DND-41 (cell line): ENCODE data around the gene USP9X.
A peak's percentile ranks its signal among the peaks of the same experiment; 100 is the strongest.

Source experiments
- EZH2 ChIP-seq: IDR thresholded peaks from 3 replicates; pipeline ENCODE4 v1.6.1; 2012; ENCODE audit warnings: borderline replicate concordance, low read depth, mild to moderate bottlenecking, moderate library complexity, low read length, inconsistent platforms; ENCODE audit not compliant: severe bottlenecking
- TF ChIP-seq, protein P1 (sequence below): IDR thresholded peaks from 2 replicates; pipeline ENCODE4 v1.5.1; 2012; ENCODE audit warnings: borderline replicate concordance, low read length, moderate library complexity, mild to moderate bottlenecking; ENCODE audit not compliant: poor library complexity, severe bottlenecking; ENCODE audit errors: extremely low read depth

DNA sequence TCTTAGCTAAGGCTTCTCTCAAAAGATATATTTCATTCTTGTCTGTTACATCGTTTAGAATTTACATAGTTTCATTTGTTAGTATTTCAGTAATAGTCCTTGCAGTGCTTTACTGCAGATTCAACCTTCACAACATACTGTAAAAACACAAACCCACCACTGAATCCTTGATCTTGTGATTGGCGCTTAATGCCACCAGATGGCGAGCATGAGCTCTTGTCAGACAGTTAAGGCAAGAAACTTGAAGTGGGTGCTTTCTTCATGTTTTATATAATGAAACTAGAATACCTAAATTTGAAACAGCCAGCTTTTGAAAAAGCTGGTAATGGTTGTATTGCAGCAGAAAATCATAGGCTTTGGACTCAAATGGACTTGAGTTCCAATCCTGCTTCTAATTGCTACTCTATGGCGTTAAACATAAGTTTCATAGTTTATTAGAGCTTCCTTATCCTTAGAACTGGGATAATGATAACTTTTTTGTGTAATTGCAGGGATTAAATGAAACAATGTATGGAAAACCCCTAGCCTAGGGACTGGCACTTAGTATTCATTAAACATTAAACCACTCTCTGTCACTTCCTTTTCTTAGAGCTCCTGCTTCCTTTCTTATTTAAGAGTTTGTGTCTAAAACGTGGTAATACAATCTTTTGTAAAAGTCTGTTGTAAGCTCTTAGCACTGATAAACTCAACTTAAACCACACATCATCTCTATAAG lies 95.1 kb downstream of the USP9X start:
- TF ChIP-seq, protein P1, sequence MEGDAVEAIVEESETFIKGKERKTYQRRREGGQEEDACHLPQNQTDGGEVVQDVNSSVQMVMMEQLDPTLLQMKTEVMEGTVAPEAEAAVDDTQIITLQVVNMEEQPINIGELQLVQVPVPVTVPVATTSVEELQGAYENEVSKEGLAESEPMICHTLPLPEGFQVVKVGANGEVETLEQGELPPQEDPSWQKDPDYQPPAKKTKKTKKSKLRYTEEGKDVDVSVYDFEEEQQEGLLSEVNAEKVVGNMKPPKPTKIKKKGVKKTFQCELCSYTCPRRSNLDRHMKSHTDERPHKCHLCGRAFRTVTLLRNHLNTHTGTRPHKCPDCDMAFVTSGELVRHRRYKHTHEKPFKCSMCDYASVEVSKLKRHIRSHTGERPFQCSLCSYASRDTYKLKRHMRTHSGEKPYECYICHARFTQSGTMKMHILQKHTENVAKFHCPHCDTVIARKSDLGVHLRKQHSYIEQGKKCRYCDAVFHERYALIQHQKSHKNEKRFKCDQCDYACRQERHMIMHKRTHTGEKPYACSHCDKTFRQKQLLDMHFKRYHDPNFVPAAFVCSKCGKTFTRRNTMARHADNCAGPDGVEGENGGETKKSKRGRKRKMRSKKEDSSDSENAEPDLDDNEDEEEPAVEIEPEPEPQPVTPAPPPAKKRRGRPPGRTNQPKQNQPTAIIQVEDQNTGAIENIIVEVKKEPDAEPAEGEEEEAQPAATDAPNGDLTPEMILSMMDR: peak; percentile 78
- no peak for TF ChIP-seq EZH2
